ENCODE data around the gene SEMA3F. TPM values are rescaled to one million over a fixed set of nuclear protein-coding genes. Genes with fewer than 3 reads are reported as not detected.

SEMA3F gene
- total and polyA plus RNA-seq, 5 donors from 2014 or later, result 0.52 TPM; not detected in 4

DNA sequence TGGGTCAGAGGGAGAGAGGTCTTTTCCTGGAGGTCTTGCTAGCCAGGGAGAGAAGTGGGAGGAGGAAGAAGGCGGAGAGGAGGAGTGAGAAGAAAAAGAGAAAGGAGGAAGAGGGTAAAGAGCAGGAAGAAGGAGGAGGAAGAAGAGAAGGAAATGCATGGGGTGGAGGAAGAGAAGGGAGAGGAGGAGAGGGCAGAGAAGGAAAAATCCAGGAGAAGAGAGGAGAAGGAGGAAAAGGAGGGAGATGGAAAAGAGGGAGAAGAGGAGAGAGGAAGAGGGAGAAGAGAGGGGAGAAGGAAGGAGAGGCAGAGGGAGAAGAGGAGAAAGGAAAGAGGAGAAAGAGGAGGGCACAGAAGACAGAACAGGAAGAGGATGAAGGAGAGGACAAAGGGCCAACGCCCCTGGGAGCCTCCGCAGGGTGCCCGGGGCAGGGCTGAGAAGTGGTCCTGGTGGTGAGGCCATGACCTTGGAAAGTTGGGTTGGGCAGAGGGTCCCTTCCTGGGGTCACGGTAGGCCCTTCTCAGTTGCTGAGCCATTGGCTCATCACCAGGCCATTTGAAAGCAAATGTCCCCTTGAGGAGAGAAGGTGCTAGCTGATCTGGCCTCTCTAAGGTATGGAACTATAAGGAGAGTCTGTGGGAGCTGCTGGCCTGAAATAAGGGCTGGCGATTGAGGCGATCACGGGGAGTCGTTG is 1.2 kb upstream of the SEMA3F start:
- no peak for DNase-seq
- Histone ChIP-seq H3K4me3 (ENCODE audit: low read depth, low read length) (no peak overlapping the region), H3K27ac (ENCODE audit: insufficient read depth, low read length, poor library complexity, severe bottlenecking) (no peak overlapping the region), H3K4me1 (ENCODE audit: control insufficient read depth, insufficient read depth, low read length, poor library complexity, severe bottlenecking) (peaks cover 14% of the 10 kb centered on the region), H3K27me3 (ENCODE audit: control insufficient read depth, insufficient read depth, low read length) (peaks cover 11% of the 10 kb centered on the region), H3K9me3 (ENCODE audit: control insufficient read depth in 2 of 2, low read length in 2 of 2) (no peaks in the 10 kb centered on the region), H3K36me3 (ENCODE audit: control insufficient read depth, insufficient read depth, low read length) (no peaks in the 10 kb centered on the region)
- Mint-ChIP-seq H3K9me3 (peaks cover 0 to 2% (median 0%) of the 10 kb centered on the region in 7 donors), H3K36me3 (no peaks in the 10 kb centered on the region), H3K27ac (peak overlapping the region in 2 of 3 donors; percentile 29 to 46), H3K4me1 (peaks cover 0 to 19% (median 8%) of the 10 kb centered on the region in 4 donors), H3K27me3 (peaks cover 62% of the 10 kb centered on the region), H3K4me3 (peak overlapping the region; percentile 48 to 91 (median 83))
- no peak for ATAC-seq (ENCODE audit: low read depth in 2 of 2)

- H3K4me1 Mint-ChIP-seq, result peaks cover 0 to 19% (median 8%) of the 10 kb centered on the region in 4 donors
- peaks cover 0 to 4% (median 0%) of the 10 kb centered on the region in 7 donors for H3K9me3 Mint-ChIP-seq
- peaks cover 68% of the 10 kb centered on the region for H3K27me3 Mint-ChIP-seq
- H3K36me3 ChIP-seq (ENCODE audit: control insufficient read depth, insufficient read depth, low read length), result no peaks in the 10 kb centered on the region
- H3K27ac ChIP-seq (ENCODE audit: insufficient read depth, low read length, poor library complexity, severe bottlenecking), result no peak overlapping the region
- peak overlapping the region; percentile 8 to 91 (median 83) for H3K4me3 Mint-ChIP-seq
- peaks cover 14% of the 10 kb centered on the region for H3K4me1 ChIP-seq (ENCODE audit: control insufficient read depth, insufficient read depth, low read length, poor library complexity, severe bottlenecking)
- peaks cover 11% of the 10 kb centered on the region for H3K27me3 ChIP-seq (ENCODE audit: control insufficient read depth, insufficient read depth, low read length)
- H3K9me3 ChIP-seq (ENCODE audit: control insufficient read depth in 2 of 2, low read length in 2 of 2), result no peaks in the 10 kb centered on the region
- no peaks in the 10 kb centered on the region for H3K36me3 Mint-ChIP-seq
- ATAC-seq (ENCODE audit: low read depth in 2 of 2), result no peak
- DNase-seq, result no peak
- no peak overlapping the region for H3K4me3 ChIP-seq (ENCODE audit: low read depth, low read length)
- H3K27ac Mint-ChIP-seq, result peak overlapping the region in 1 of 3 donors; percentile 29
Measured at GRCh38 chr3:50154476-50154839, 666 bp upstream of the SEMA3F start.

DNA sequence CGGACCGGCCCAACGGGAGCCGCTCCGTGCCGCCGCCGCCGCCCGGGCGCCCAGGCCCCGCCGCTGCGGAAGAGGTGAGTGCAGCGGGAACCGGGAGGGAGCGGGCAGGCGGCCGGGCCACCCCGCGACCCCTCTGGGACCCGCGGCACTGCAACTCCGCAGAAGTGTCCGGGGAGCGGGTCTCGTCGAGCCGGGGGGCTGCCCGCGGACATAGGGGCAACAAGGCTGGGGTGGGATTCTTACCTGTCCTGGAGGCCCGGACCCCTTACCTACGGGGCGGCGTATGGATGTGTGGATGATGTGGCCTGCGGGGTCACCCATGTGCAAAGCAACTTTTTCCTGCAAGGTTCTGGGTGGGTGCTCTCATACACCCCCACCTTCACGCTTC is 361 bp downstream of the SEMA3F start:
- Mint-ChIP-seq H3K4me1 (peaks cover 0 to 19% (median 8%) of the 10 kb centered on the region in 4 donors), H3K4me3 (peak overlapping the region; percentile 77 to 90 (median 80))
- peaks cover 11% of the 10 kb centered on the region for H3K27me3 ChIP-seq (ENCODE audit: control insufficient read depth, insufficient read depth, low read length)

GRCh38 chr3:50155891-50156290 is 767 bp downstream of the SEMA3F start:
- H3K4me1 ChIP-seq (ENCODE audit: control insufficient read depth, insufficient read depth, low read length, poor library complexity, severe bottlenecking), result peaks cover 14% of the 10 kb centered on the region
- Mint-ChIP-seq H3K9me3 (peaks cover 0 to 4% (median 0%) of the 10 kb centered on the region in 7 donors), H3K4me3 (peak overlapping the region; percentile 77 to 90 (median 80)), H3K27me3 (peaks cover 64% of the 10 kb centered on the region), H3K4me1 (peaks cover 0 to 19% (median 8%) of the 10 kb centered on the region in 4 donors), H3K27ac (no peak overlapping the region), H3K36me3 (no peaks in the 10 kb centered on the region)
- H3K36me3 ChIP-seq (ENCODE audit: control insufficient read depth, insufficient read depth, low read length), result no peaks in the 10 kb centered on the region
- H3K27ac ChIP-seq (ENCODE audit: insufficient read depth, low read length, poor library complexity, severe bottlenecking), result no peak overlapping the region
- H3K27me3 ChIP-seq (ENCODE audit: control insufficient read depth, insufficient read depth, low read length), result peaks cover 11% of the 10 kb centered on the region
- ATAC-seq (ENCODE audit: low read depth in 2 of 2), result no peak
- no peaks in the 10 kb centered on the region for H3K9me3 ChIP-seq (ENCODE audit: control insufficient read depth in 2 of 2, low read length in 2 of 2)
- no peak for DNase-seq
- H3K4me3 ChIP-seq (ENCODE audit: low read depth, low read length), result no peak overlapping the region

More for the DNA sequence above, 361 bp downstream of the SEMA3F start:
- no peak overlapping the region for H3K27ac Mint-ChIP-seq
- H3K27me3 Mint-ChIP-seq, result peaks cover 65% of the 10 kb centered on the region
- Histone ChIP-seq H3K4me1 (ENCODE audit: control insufficient read depth, insufficient read depth, low read length, poor library complexity, severe bottlenecking) (peaks cover 14% of the 10 kb centered on the region), H3K36me3 (ENCODE audit: control insufficient read depth, insufficient read depth, low read length) (no peaks in the 10 kb centered on the region), H3K27ac (ENCODE audit: insufficient read depth, low read length, poor library complexity, severe bottlenecking) (no peak overlapping the region), H3K9me3 (ENCODE audit: control insufficient read depth in 2 of 2, low read length in 2 of 2) (no peaks in the 10 kb centered on the region), H3K4me3 (ENCODE audit: low read depth, low read length) (no peak overlapping the region)
- DNase-seq (no peak), ATAC-seq (ENCODE audit: low read depth in 2 of 2) (no peak)
- peaks cover 0 to 4% (median 0%) of the 10 kb centered on the region in 7 donors for H3K9me3 Mint-ChIP-seq
- no peaks in the 10 kb centered on the region for H3K36me3 Mint-ChIP-seq

DNA sequence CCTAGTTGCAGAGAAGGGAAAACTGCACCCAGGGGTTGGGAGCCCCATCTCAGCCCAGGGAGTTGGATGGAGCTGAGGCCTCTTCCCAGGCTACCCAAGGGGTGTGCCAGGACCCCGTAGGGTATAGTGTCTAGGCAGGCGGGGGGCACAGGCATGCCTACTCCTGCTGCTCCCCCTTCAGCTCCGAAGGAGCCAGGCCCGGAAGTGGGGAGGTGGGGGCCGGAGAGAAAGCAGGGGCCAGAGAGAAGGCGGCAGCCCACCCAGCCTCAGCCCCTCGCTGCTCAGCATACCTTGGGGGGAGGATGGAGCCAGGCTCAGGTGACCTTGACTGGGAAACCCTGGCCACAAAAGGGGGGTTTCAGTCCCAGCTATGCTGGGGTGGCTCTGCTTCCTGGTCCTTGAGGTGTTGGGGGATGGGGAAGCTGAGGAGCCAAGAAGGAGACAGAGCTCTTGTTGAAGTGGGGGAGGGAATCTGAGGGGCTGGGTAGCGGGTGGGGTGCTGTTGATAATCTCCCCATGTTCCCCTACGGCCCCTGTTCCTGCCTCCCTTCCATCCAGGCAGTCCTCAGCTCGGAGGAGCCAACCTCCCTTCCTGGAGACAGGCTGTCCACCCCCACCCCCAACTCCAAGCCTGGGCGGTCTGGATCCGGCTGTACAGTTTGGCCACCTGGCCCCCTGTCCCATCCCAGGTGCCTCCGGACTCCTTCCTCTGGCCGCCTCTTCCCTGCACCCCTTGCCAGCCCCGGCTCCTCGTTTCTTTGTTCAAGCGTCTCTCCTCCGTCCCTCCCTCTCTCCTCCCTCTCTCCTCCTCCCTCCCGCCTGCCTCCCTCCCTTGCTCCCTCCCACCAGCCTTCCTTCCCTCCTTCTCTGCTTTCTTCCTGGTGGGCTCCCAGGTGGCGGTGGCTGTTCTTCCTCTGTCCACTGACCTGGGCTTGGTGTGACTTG is 1.7 kb downstream of the SEMA3F start:
- peaks cover 0 to 3% (median 0%) of the 10 kb centered on the region in 7 donors for H3K9me3 Mint-ChIP-seq
- H3K27me3 Mint-ChIP-seq, result peaks cover 59% of the 10 kb centered on the region
- ATAC-seq (ENCODE audit: low read depth in 2 of 2), result no peak

GRCh38 chr3:50157827-50158529 is 2.9 kb downstream of the SEMA3F start:
- Mint-ChIP-seq H3K27ac (no peak overlapping the region), H3K4me3 (peak overlapping the region in 1 of 4 donors; percentile 61)
- ATAC-seq (ENCODE audit: low read depth in 2 of 2), result no peak

More for the DNA sequence above, 1.7 kb downstream of the SEMA3F start:
- H3K27me3 ChIP-seq (ENCODE audit: control insufficient read depth, insufficient read depth, low read length), result peaks cover 11% of the 10 kb centered on the region
- no peaks in the 10 kb centered on the region for H3K9me3 ChIP-seq (ENCODE audit: control insufficient read depth in 2 of 2, low read length in 2 of 2)
- no peak overlapping the region for H3K4me3 ChIP-seq (ENCODE audit: low read depth, low read length)
- H3K4me1 ChIP-seq (ENCODE audit: control insufficient read depth, insufficient read depth, low read length, poor library complexity, severe bottlenecking), result peaks cover 14% of the 10 kb centered on the region
- no peak overlapping the region for H3K27ac Mint-ChIP-seq
- H3K36me3 ChIP-seq (ENCODE audit: control insufficient read depth, insufficient read depth, low read length), result no peaks in the 10 kb centered on the region
- peaks cover 0 to 19% (median 8%) of the 10 kb centered on the region in 4 donors for H3K4me1 Mint-ChIP-seq
- DNase-seq, result no peak
- peak overlapping the region in 3 of 4 donors; percentile 43 to 90 (median 77) for H3K4me3 Mint-ChIP-seq
- no peaks in the 10 kb centered on the region for H3K36me3 Mint-ChIP-seq
- no peak overlapping the region for H3K27ac ChIP-seq (ENCODE audit: insufficient read depth, low read length, poor library complexity, severe bottlenecking)

DNA sequence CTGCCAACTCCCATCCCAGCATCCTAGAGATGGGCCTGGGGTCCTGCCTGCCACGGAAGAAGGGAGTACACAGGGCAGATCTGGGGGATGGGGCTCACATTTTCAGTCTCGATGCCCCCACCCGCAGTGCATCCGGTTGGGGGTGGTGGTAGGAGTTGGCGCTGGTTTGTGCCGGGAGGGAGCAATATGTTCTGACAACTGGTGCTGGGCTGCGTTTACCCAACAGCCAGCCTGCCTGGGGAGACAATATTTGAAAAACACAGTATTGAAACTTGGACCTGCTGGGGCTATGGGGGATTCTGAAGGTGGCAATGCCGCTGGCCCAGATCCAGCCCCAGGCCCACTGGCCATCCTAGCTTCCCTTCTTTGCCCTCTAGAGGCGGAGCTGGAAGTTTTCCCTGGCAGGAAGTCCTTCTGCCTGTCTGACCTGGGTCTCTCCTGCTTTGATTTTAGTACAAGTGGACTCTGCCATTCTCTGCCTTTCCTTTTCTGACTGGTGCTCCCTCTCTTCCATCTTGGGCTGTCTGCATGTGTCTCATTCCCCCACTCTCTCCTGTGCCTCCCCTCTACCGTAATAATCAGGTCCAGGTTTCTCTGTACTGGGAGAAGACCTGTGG is 3.5 kb downstream of the SEMA3F start:
- ATAC-seq (ENCODE audit: low read depth in 2 of 2) (no peak), DNase-seq (no peak)
- Mint-ChIP-seq H3K27me3 (peaks cover 44% of the 10 kb centered on the region), H3K4me3 (no peak overlapping the region), H3K36me3 (no peaks in the 10 kb centered on the region), H3K27ac (no peak overlapping the region), H3K4me1 (peaks cover 0 to 16% (median 5%) of the 10 kb centered on the region in 4 donors), H3K9me3 (peaks cover 0 to 3% (median 0%) of the 10 kb centered on the region in 7 donors)
- Histone ChIP-seq H3K27me3 (ENCODE audit: control insufficient read depth, insufficient read depth, low read length) (peaks cover 5% of the 10 kb centered on the region), H3K4me3 (ENCODE audit: low read depth, low read length) (no peak overlapping the region), H3K36me3 (ENCODE audit: control insufficient read depth, insufficient read depth, low read length) (no peaks in the 10 kb centered on the region), H3K27ac (ENCODE audit: insufficient read depth, low read length, poor library complexity, severe bottlenecking) (no peak overlapping the region), H3K4me1 (ENCODE audit: control insufficient read depth, insufficient read depth, low read length, poor library complexity, severe bottlenecking) (peaks cover 14% of the 10 kb centered on the region), H3K9me3 (ENCODE audit: control insufficient read depth in 2 of 2, low read length in 2 of 2) (no peaks in the 10 kb centered on the region)

More at GRCh38 chr3:50157827-50158529, 2.9 kb downstream of the SEMA3F start:
- DNase-seq, result no peak
- peaks cover 14% of the 10 kb centered on the region for H3K4me1 ChIP-seq (ENCODE audit: control insufficient read depth, insufficient read depth, low read length, poor library complexity, severe bottlenecking)
- no peak overlapping the region for H3K4me3 ChIP-seq (ENCODE audit: low read depth, low read length)
- Mint-ChIP-seq H3K27me3 (peaks cover 51% of the 10 kb centered on the region), H3K9me3 (peaks cover 0 to 3% (median 0%) of the 10 kb centered on the region in 7 donors), H3K4me1 (peaks cover 0 to 19% (median 8%) of the 10 kb centered on the region in 4 donors), H3K36me3 (no peaks in the 10 kb centered on the region)
- H3K36me3 ChIP-seq (ENCODE audit: control insufficient read depth, insufficient read depth, low read length), result no peaks in the 10 kb centered on the region
- no peaks in the 10 kb centered on the region for H3K9me3 ChIP-seq (ENCODE audit: control insufficient read depth in 2 of 2, low read length in 2 of 2)
- peaks cover 11% of the 10 kb centered on the region for H3K27me3 ChIP-seq (ENCODE audit: control insufficient read depth, insufficient read depth, low read length)
- H3K27ac ChIP-seq (ENCODE audit: insufficient read depth, low read length, poor library complexity, severe bottlenecking), result no peak overlapping the region

Measured in CD4-positive, CD25-positive, alpha-beta regulatory T cell (primary cell).